Measurements from ENCODE around the gene KREMEN2.
"Not testable (repeated sequence)": the region's sequence is repeated elsewhere in the genome, so short reads cannot be mapped to it uniquely, and the experiment has no call there.

Gene KREMEN2, protein sequence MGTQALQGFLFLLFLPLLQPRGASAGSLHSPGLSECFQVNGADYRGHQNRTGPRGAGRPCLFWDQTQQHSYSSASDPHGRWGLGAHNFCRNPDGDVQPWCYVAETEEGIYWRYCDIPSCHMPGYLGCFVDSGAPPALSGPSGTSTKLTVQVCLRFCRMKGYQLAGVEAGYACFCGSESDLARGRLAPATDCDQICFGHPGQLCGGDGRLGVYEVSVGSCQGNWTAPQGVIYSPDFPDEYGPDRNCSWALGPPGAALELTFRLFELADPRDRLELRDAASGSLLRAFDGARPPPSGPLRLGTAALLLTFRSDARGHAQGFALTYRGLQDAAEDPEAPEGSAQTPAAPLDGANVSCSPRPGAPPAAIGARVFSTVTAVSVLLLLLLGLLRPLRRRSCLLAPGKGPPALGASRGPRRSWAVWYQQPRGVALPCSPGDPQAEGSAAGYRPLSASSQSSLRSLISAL

DNA sequence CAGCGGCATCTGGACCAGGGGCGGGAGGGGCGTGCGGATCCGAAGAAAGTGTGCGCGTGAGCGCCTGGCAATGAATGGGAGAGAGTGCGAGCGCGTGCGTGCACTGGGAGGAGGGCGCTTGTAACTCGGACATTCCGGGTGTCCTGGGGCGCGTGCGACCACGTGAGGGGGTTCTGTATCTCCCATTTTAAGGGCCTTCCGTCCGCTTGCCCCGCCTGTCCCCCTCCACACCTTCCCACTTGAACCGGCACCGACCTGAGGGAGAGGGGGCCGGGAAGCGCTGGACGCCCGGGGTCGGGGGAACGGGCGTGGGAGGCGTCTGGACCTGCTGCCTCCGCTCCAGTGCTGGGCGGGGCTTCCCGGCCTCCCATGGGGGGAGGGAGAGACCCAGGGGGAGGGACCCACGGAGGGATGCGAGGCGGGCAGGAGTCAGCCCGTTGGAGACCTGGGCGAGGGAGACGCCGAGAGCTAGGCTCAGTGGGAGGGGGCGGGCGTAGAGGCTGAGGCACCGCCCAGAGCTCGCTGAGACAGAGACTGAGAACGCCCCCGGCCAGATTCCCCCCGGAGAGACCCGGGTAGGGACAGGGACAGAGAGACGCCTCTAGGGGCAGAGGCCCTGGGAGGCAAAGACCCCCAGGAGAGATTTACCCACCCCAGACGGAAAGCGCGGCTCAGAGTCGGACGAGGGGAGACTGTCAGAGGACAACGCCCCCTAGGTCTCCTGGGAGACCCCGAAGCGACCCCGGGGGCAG, at the start of gene KREMEN2:
Gene KREMEN2, plus strand, starts transcription at position 553 of the 752 bp plus-strand sequence. CDS start 246 bp downstream, outside the sequence.
- DNase-seq: peak; percentile 51 to 61

DNA sequence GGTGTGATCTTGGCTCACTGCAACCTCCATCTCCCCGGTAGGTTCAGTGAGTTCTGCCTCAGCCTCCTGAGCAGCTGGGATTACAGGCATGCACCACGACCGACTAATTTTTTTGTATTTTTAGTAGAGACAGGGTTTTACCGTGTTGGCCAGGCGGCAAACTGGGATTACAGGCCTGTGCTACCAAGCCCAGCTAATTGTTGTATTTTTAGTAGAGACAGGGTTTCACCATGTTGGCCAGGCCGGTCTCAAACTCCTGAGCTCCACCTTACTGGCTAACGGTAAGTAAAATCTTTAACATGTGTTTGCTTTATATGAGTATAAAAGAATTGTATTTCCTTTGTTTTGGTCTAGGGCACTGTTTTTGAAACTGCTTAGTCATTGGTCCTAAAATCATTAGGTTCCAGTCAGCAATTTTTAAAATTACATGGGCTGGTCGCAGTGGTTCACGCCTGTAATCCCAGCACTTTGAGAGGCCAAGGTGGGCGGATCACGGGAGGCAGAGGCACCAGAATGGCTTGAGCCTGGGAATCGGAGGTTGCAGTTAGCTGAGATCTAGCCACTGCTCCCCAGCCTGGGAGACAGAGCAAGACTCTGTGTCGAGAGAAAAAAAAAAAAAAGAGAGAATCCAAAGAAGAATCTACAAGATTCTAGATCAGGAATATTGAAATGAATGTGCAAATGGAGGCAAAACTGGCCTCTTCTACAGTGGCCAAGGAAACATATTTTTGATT, 48.7 kb upstream of the KREMEN2 start:
- DNase-seq: no peak

DNA sequence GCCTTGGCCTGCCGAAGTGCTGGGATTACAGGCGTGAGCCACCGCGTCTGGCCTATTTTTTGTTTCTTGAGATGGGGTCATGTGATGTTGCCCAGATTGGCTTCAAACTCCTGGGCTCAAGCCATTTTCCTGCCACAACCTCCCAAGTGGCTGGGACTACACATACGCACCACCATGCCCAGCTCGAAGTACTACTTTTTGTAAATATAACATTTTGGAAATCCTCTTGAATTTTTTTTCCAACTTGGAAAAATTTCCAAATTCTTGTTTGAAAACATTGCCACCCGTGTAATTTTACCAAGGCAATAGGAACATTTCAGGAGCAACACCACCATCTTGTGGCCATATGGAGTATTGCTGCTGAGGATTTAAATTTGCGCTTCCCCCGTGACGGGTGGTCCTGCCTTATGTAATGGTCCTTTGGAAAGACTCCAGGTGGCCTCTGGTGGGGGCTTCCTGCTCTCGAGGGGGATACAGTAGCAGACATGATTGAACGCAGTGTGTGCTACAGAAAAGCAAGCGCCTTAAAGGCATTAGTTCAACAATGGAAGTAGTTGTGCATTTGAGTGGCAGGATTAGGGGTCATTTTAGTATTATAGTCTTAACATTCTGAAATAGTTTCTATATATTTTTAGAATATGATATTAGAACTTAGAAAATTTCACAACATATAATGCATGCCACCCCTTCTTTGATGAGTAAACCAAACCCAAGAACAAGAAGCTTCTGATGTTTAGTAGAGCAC, 44.4 kb upstream of the KREMEN2 start:
- DNase-seq: peak; percentile 62 to 71

DNA sequence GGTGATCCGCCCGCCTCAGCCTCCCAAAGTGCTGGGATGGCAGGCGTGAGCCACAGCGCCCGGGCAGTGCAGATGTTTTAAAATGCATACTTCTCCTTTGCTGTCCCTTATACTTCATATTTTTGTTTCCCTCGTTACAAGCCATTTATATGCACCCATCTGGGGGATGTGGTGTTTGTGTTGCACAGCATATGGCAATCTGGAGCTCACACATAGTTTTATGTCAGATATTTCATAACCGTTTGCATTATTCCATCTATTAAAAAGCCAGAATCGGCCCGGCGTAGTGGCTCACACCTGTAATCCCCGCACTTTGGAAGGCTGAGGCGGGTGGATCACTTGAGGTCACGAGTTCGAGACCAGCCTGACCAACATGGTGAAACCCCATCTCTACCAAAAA, 40.6 kb upstream of the KREMEN2 start:
- no peak for DNase-seq

DNA sequence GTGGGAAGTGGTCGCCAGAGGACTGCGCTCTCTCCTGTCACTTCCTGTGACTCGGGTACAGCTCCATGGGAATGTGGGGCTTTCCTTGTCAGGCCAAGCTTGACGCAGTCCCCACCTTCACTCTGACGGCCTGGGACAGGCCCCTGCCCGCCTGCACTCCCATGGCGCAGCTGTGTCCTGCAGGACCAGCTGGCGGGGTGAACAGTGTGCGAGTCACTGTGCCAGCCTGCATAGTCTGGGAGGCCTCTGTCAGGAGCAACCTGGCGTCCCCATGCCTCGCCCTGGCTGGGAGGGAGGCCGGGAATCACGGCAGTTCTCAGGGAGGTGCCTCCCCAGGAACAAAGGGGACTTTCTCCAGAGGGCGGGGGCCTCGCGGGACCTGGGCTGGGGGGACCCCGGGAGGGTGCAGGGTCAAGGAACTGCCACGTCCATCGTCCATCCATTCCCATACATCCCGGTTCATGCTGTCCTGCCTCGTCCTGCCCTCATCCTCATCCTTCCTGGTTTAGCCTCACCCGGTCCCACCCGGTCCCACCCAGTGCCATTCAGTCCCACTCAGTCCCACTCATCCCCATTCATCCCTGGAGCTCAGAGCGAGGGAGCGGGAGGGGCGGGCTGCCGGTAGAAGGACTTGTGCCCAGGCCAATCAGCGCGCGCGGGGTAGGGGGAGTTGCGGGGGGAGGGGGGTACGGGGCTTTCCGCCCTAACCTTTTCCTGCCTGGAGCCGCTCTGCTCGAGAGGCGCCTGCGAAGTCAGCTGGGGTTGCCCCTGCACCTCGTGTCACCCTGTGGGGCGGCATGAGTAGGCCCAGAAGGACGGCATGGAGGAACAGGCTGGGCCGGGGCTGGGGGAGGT, 38.9 kb upstream of the KREMEN2 start:
- no peak for DNase-seq

DNA sequence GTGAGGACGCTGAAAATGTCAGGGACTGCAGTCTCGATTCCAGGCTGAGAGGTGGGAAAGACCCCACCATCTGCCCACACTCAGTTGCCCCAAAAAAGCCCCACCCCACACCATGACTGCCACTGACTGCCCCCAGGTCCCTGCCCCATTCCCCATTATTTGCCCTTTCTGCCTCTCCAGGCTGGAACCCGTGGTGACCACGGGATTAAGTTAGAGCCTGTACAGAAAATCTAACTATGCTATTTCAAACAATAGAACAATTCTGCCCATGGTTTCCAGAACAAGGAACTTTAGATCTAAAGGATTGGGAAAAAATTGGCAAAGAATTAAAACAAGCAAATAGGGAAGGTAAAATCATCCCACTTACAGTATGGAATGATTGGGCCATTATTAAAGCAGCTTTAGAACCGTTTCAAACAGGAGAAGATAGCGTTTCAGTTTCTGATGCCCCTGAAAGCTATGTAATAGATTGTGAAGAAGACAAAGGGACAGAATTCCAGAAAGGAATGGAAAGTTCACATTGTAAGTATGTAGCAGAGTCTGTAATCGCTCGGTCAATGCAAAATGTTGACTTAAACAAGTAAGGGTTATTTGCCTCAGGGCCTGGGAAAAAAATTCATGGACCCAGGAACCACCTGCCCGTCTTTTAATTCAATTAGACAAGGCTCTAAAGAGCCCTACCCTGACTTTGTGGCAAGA, 38.0 kb upstream of the KREMEN2 start:
- no peak for DNase-seq

DNA sequence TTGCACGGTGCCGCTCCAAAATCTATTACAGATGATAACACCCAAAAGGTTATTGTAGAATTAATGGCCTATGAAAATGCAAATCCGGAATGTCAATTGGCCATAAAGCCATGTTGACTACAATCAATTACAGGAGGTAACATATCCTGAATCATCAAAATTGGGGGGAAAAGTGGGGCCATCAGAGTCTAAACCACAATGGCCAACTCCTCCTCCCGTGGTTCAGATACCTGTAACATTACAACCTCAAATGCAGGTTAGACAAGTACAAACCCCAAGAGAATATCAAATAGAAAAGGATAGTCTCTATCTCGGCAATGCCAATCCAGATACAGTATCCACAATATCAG, 37.5 kb upstream of the KREMEN2 start:
- no peak for DNase-seq

DNA sequence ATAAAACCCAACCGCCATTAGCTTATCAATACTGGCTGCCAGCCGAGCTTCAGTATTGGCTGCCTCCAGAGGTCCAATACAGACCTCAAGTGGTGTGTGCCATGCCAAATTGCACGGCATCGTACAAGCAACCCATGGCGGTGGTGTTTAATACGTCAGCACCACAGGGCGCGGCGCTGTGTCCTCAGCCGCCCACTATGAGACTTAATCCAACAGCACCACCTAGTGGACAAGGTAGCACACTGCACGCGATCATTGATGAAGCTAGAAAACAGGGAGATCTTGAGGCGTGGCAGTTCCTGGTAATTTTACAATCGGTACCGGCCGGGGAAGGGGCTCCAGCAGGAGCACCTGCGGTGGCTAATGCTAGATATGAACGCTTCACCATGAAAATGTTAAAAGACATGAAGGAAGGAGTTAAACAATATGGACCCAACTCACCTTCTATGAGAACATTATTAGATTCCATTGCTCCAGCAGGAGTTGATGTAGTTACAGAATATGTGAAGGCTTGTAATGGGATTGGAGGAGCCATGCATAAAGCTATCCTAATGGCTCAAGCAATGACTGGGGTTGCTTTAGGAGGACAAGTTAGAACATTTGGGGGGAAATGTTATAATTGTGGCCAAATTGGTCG, 36.9 kb upstream of the KREMEN2 start:
- peak; percentile 89 to 91 for DNase-seq

DNA sequence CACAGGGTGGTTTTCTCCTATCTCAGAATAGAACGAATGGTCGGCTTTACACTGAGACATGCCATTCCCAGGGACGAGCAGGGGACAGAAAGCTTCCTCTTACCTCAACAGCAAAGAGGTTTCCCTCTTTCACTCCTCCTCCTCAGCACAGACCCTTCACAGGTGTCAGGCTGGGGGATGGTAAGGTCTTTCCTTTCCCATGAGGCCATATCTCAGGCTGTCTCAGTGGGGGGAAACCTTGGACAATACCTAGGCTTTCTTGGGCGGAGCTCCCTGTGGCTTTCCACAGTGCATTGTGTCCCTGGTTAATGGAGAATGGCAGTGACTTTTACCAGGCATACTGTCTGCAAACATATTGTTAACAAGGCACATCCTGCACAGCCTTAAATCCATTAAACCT, 35.9 kb upstream of the KREMEN2 start:
- DNase-seq: not testable (repeated sequence)

DNA sequence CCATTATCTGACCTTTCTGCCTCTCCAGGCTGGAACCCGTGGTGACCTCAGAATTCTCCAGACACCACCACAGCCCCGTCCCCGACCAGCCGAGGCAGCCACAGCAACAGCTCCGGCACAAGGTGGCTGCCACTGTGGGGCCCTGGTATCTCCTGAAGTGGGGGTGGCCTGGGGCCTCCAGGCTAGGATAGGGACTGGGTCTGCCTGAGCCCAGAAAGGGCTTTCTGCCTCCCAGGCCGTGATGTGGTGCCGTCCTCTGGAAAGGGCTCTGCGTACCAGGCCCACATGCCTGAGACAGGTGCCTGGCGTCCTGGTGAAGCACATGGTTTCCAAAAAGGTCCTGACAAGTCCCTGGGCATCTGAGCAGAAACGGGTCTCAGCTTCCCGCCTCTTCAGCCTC, 35.3 kb upstream of the KREMEN2 start:
- DNase-seq: no peak

DNA sequence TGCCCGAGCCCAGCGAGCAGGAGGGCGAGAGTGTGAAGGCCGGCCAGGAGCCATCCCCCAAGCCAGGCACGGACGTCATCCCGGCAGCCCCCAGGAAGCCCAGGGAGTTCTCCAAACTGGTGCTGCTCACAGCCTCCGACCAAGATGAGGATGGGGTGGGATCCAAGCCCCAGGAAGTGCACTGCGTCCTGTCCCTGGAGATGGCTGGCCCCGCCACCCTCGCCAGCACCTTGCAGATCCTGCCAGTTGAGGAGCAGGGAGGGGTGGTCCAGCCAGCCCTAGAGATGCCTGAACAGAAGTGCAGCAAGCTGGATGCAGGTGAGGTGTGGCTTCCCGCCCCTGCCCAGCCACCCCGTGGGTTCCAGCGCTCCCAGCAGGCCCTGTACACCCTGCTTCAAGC, 34.4 kb upstream of the KREMEN2 start:
- no peak for DNase-seq

DNA sequence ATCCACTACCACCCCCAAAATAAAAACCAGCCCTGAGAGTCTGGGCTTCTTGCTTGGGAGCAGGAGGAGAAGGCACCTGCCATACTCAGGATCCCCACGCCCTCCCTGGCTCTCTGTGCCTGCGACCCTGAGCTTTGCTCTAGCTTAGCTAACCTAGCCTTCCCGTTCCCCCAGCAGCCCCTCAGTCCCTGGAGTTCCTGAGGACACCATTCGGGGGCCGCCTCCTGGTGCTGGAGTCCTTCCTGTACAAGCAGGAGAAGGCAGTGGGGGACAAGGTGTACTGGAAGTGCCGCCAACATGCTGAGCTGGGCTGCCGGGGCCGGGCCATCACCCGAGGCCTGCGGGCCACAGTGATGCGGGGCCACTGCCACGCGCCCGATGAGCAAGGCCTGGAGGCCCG, 33.8 kb upstream of the KREMEN2 start:
- no peak for DNase-seq

DNA sequence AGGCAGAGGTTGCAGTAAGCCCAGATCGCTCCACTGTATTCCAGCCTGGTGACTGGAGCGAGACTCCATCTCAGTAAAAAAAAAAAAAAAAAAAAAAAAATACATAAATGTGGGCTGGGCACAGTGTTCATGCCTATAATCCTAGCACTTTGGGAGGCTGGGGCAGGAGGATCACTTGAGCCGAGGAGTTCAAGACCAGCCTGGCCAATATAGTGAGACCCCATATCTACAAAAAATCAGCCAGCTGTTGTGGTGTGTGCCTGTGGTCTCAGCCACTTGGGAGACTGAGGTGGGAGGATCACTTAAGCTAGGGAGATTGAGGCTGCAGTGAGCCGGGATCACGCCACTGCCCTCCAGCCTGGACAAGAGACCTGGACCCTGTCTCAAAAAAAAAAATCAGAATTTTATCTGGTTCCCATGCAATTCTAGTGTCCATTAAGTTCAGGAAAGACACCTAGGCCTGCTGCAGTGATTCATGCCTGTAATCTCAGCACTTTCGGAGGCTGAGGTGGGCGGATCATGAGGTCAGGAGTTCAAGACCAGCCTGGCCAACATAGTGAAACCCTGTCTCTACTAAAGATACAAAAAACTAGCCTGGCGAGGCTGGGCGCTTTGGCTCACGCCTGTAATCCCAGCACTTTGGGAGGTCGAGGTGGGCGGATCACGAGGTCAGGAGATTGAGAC, 32.7 kb upstream of the KREMEN2 start:
- not testable (repeated sequence) for DNase-seq

DNA sequence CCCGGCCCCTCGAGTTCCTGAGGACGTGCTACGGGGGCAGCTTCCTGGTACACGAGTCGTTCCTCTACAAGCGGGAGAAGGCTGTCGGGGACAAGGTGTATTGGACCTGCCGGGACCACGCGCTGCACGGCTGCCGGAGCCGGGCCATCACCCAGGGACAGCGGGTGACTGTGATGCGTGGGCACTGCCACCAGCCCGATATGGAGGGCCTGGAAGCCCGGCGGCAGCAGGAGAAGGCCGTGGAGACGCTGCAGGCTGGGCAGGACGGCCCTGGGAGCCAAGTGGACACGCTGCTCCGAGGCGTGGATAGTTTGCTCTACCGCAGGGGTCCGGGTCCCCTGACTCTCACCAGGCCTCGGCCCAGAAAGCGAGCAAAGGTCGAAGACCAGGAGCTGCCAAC, 30.9 kb upstream of the KREMEN2 start:
- no peak for DNase-seq

DNA sequence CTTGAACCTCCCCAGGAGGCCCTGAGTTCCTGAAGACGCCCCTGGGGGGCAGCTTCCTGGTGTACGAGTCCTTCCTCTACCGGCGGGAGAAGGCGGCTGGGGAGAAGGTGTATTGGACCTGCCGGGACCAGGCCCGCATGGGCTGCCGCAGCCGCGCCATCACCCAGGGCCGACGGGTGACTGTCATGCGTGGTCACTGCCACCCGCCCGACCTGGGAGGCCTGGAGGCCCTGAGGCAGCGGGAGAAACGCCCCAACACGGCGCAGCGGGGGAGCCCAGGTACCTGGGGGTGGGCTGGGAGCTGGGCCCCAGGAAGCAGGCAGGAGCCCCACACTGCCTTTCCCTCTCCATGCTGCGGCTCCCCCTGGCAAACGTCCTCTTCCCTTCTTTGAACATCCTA, 30.4 kb upstream of the KREMEN2 start:
- no peak for DNase-seq

DNA sequence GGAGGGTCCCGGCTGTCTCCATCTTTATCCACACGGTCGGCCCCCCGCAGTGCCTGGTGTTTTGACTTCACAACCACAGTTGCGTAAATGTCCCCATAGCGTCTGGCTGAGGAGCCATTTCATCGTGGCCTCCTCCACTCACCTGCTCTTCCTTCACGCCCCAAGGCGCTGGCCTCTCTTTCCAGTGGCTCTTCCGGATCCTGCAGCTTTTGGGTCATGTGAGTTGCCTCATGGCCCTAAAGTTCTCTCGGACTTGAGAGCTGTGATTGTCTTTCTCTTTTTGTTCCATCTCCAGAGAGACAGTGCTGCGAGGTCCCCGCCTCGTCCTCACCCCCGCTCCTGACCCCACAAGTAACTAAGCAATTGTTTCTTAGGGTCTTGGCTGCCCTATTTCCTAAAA, 29.6 kb upstream of the KREMEN2 start:
- no peak for DNase-seq

DNA sequence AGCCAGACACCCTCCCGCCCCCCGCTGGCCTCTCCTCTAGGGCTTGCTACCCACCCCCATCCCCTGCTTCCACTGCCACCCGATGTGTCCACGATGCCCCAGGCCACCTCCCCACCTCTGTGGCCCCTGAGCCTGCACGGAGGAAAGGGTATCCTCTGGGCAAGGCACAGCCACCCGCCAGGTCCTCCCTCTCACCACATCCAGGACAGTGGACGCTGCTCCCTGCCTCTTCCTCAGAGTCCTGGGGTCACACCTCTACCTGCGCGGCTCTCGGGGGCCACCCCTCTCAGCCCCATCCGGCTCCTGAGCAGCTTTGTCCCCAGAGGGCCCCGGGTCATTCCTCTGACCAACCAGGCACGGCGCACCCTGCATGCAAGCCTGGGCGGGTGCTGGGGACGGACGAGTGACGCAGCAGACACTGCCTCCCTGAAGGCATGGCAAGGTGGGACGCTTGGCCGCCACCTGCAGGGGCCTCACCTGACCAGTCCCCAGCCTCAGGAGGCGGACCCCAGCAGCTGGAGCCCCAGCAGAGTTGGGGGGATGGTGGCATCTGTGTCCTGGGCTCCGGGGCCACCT, 27.6 kb upstream of the KREMEN2 start:
- DNase-seq: no peak

DNA sequence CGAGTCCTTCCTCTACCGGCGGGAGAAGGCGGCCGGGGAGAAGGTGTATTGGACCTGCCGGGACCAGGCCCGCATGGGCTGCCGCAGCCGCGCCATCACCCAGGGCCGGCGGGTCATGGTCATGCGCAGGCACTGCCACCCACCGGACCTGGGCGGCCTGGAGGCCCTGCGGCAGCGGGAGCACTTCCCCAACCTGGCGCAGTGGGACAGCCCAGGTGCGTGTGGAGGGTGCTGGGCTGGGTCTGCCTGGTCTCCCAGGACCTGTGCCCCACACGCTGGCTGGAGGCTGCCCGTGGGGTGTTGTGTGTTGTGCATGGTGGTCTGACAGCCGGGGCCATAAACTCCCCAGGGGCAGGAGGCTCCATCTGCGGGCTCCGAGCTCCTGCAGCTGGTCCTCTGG, 26.9 kb upstream of the KREMEN2 start:
- DNase-seq: no peak

DNA sequence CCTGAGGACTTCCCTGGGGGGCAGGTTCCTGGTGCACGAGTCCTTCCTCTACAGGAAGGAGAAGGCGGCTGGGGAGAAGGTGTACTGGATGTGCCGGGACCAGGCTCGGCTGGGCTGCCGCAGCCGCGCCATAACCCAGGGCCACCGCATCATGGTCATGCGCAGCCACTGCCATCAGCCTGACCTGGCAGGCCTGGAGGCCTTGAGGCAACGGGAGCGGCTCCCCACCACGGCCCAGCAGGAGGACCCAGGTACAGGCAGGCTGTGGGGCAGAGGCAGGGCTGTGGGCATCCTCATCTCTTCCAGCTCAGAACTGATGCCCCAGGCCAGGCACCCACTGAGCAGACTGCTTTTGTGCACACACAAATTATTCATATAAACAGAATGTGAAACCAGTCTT, 25.9 kb upstream of the KREMEN2 start:
- no peak for DNase-seq

DNA sequence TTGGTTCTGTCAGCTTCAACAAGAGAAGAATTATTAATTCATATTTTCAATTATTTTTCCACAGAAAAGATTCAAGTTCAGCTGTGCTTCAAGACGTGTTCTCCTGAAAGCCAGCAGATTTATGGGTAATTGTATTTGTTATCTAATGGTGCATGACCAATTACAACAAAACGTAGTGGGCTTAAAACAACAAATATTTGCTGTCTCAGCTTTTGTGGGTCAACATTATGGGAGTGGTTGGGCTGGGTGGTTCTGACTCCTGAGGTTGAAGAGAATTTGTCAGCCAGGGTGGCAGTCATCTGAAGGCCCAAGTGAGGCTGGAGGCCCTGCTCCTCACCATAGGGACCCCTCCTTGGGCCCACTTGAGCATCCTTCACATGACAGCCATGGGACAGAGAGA, 24.1 kb upstream of the KREMEN2 start:
- DNase-seq: no peak
